ENCODE measurements around the gene KLHL35. TPM values are rescaled to one million over a fixed set of nuclear protein-coding genes. Genes with fewer than 3 reads are reported as not detected.

The KLHL35 gene
- total RNA-seq, 1 experiment from 2014 or later: 0.58 TPM

DNA sequence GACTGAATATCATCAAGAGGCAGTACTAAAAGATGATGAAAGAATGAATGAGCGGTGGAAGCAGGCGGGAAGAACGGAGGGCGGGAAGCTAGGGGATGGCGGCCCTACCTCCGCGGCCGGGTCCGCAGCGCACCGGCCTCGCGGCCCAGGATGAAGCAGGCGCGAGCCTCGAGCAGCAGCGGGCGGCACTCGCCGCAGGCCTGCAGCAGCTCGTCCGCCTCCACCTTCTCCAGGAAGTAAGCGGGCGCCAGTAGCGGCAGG lies 3.4 kb downstream of the KLHL35 start:
- H3K36me3 ChIP-seq: no peaks in the 10 kb centered on the region
- no peak for DNase-seq (ENCODE audit: low read depth in 1 of 2, low spot score in 2 of 2)
- peaks cover 4% of the 10 kb centered on the region for H3K27me3 ChIP-seq (replicated peaks)
- H3K9me3 ChIP-seq (replicated peaks): peaks cover 5% of the 10 kb centered on the region
- H3K27ac ChIP-seq: no peak overlapping the region
- peak overlapping the region; percentile 35; the same call in 1 of the 2 replicates for H3K4me3 ChIP-seq
- peaks cover 13% of the 10 kb centered on the region for H3K4me1 ChIP-seq (replicated peaks)

DNA sequence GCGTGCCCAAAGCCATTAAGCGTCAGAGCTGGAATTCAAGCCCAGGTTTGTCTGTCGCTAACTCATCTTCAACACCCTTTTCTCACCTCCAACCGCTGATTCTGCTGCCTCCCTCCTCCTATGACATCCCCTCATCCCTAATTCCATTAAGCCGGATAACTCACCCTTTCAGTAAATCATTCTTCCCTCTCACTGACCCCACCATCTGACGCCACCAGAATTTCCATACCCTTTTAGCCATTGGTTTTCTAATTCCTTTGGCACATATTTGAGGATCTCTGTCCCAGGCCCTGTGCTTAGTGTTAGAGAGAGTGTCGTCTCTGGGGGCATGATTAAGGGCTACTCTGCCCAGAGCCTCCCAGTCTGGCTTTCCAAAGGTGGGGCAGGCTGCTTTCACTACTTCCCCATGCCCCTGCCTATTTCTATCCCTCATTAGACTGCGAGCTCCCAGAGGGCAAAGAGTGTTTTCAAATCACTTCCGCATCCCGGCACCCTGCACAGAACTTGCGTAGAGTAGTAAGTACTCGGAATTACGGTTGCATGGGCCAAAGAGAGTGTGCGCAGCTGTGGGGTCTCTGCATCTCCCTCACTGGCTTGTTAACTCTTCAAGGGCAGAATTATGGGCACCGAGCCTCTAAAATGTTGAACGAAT lies 3.9 kb downstream of the KLHL35 start:
- Histone ChIP-seq H3K4me1 (replicated peaks) (peaks cover 13% of the 10 kb centered on the region), H3K27me3 (replicated peaks) (peaks cover 4% of the 10 kb centered on the region), H3K4me3 (no peak overlapping the region), H3K27ac (no peak overlapping the region), H3K9me3 (replicated peaks) (peaks cover 5% of the 10 kb centered on the region), H3K36me3 (no peaks in the 10 kb centered on the region)
- no peak for DNase-seq (ENCODE audit: low read depth in 1 of 2, low spot score in 2 of 2)

GRCh38 chr11:75428281-75428724 lies 4.7 kb downstream of the KLHL35 start:
- peaks cover 4% of the 10 kb centered on the region for H3K27me3 ChIP-seq (replicated peaks)
- no peak overlapping the region for H3K27ac ChIP-seq
- peaks cover 13% of the 10 kb centered on the region for H3K4me1 ChIP-seq (replicated peaks)
- no peak for DNase-seq (ENCODE audit: low read depth in 1 of 2, low spot score in 2 of 2)
- no peak overlapping the region for H3K4me3 ChIP-seq
- H3K36me3 ChIP-seq: no peaks in the 10 kb centered on the region
- peaks cover 5% of the 10 kb centered on the region for H3K9me3 ChIP-seq (replicated peaks)

- H3K4me3 ChIP-seq: no peak overlapping the region
- no peak overlapping the region for H3K27ac ChIP-seq
- H3K9me3 ChIP-seq (replicated peaks): peaks cover 5% of the 10 kb centered on the region
- no peak for DNase-seq (ENCODE audit: low read depth in 1 of 2, low spot score in 2 of 2)
- peaks cover 13% of the 10 kb centered on the region for H3K4me1 ChIP-seq (replicated peaks)
- no peaks in the 10 kb centered on the region for H3K36me3 ChIP-seq
- H3K27me3 ChIP-seq (replicated peaks): peaks cover 4% of the 10 kb centered on the region
Measured at GRCh38 chr11:75427181-75427580, 5.8 kb downstream of the KLHL35 start.

DNA sequence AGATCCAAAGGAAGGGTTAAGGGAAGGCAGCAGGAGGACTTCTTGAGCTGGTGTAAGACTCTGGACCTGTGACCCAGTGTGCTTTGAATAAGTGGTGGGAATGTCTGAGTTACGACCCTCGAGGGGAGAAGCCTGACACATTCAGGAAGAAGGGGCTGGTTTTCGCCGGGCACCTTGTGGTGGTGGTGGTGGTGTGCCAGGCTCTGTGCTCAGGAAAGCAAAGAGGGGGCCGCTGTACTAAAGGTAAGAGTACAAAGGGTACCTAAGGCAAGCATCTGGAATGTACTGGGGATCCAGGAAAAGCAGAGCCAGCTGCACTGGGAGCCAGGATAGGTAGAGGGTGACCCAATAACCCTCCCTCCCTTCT lies 6.3 kb downstream of the KLHL35 start:
- Histone ChIP-seq H3K4me1 (replicated peaks) (peaks cover 13% of the 10 kb centered on the region), H3K9me3 (replicated peaks) (peaks cover 5% of the 10 kb centered on the region), H3K36me3 (no peaks in the 10 kb centered on the region), H3K27ac (no peak overlapping the region), H3K27me3 (replicated peaks) (peaks cover 4% of the 10 kb centered on the region), H3K4me3 (no peak overlapping the region)
- no peak for DNase-seq (ENCODE audit: low read depth in 1 of 2, low spot score in 2 of 2)

DNA sequence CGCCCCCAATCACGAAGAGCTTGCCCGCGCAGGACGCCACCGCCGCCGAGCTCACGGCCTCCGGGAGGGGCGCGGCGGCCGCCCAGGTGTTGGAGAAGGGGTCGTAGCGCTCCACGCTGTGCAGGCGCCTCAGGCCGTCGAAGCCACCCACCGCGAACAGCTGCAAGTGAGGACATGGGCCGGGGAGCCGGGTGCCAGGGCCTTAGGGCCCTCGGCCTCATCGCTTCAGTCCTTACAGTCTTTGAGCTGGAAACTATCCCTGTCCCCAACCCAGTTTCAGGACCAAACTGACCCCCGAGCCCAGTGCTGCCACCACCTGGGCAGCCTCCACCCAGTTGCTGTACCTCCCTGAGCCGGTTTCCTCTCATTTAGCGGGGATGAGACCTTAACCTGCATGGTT lies 7.6 kb downstream of the KLHL35 start:
- no peak overlapping the region for H3K4me3 ChIP-seq

DNA sequence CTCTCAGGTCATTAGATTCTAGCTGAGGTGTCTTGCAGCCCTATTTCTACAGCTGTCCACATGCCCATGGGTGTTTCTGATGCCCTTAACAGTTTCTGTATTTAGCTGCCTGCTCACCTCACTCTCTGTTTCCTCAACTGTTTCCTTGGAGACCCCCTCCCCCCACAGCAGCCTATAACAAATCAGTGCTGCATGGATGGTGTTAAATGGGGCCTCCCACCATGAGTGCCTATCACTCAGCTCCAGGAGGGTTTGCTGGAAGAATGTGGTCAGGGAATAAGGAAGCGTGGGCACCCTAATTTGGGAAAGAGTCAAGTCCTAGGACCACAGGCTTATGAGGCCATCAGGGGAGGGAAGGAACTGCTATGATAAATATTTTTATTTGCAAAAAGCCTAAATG lies 8.6 kb downstream of the KLHL35 start:
- Histone ChIP-seq H3K27me3 (replicated peaks) (no peaks in the 10 kb centered on the region), H3K27ac (no peak overlapping the region), H3K4me1 (replicated peaks) (peaks cover under 1% of the 10 kb centered on the region; the same call in 1 of the 2 replicates), H3K36me3 (no peaks in the 10 kb centered on the region), H3K9me3 (replicated peaks) (peaks cover under 1% of the 10 kb centered on the region; the same call in 1 of the 2 replicates), H3K4me3 (no peak overlapping the region)
- no peak for DNase-seq (ENCODE audit: low read depth in 1 of 2, low spot score in 2 of 2)

More for the DNA sequence above, 7.6 kb downstream of the KLHL35 start:
- no peak for DNase-seq (ENCODE audit: low read depth in 1 of 2, low spot score in 2 of 2)
- Histone ChIP-seq H3K9me3 (replicated peaks) (peaks cover 5% of the 10 kb centered on the region), H3K36me3 (no peaks in the 10 kb centered on the region), H3K4me1 (replicated peaks) (peaks cover 10% of the 10 kb centered on the region), H3K27me3 (replicated peaks) (peaks cover 2% of the 10 kb centered on the region), H3K27ac (no peak overlapping the region)

- DNase-seq (ENCODE audit: low read depth in 1 of 2, low spot score in 2 of 2): no peak
- no peak overlapping the region for H3K4me3 ChIP-seq
- no peaks in the 10 kb centered on the region for H3K9me3 ChIP-seq (replicated peaks)
- H3K27me3 ChIP-seq (replicated peaks): no peaks in the 10 kb centered on the region
- H3K36me3 ChIP-seq: no peaks in the 10 kb centered on the region
- no peak overlapping the region for H3K27ac ChIP-seq
- peaks cover 5% of the 10 kb centered on the region for H3K4me1 ChIP-seq (replicated peaks)
Measured at GRCh38 chr11:75423721-75424120, 9.3 kb downstream of the KLHL35 start.

GRCh38 chr11:75422248-75423231 lies 10.5 kb downstream of the KLHL35 start:
- DNase-seq (ENCODE audit: low read depth in 1 of 2, low spot score in 2 of 2): no peak
- no peaks in the 10 kb centered on the region for H3K9me3 ChIP-seq (replicated peaks)
- H3K36me3 ChIP-seq: no peaks in the 10 kb centered on the region
- H3K27me3 ChIP-seq (replicated peaks): no peaks in the 10 kb centered on the region
- H3K27ac ChIP-seq: no peak overlapping the region
- peaks cover 11% of the 10 kb centered on the region for H3K4me1 ChIP-seq (replicated peaks)
- no peak overlapping the region for H3K4me3 ChIP-seq

DNA sequence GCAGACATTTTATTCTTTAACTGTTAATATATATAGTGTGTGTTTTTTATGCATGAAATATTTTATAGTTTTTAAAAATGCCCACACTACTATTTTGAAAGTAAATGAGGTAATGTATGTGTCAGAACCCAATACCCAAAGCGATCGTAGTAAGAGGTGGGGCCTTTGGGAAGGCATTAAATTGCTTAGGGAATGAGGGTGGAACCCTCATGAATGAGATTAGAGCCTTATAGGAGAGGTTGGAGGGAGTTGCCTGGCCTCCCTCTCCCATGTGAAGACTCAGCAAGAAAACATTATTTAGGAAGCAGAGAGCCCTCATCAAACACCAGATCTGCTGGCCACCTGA lies 11.1 kb downstream of the KLHL35 start:
- Histone ChIP-seq H3K36me3 (no peaks in the 10 kb centered on the region), H3K4me1 (replicated peaks) (peaks cover 11% of the 10 kb centered on the region), H3K9me3 (replicated peaks) (no peaks in the 10 kb centered on the region), H3K27me3 (replicated peaks) (no peaks in the 10 kb centered on the region), H3K27ac (no peak overlapping the region), H3K4me3 (no peak overlapping the region)
- no peak for DNase-seq (ENCODE audit: low read depth in 1 of 2, low spot score in 2 of 2)

- Histone ChIP-seq H3K9me3 (replicated peaks) (no peaks in the 10 kb centered on the region), H3K27ac (no peak overlapping the region), H3K27me3 (replicated peaks) (no peaks in the 10 kb centered on the region), H3K36me3 (no peaks in the 10 kb centered on the region), H3K4me3 (no peak overlapping the region), H3K4me1 (replicated peaks) (peaks cover 11% of the 10 kb centered on the region)
- no peak for DNase-seq (ENCODE audit: low read depth in 1 of 2, low spot score in 2 of 2)
Measured at GRCh38 chr11:75421035-75421602, 11.9 kb downstream of the KLHL35 start.

GRCh38 chr11:75420224-75421034 lies 12.6 kb downstream of the KLHL35 start:
- H3K27ac ChIP-seq: no peak overlapping the region

DNA sequence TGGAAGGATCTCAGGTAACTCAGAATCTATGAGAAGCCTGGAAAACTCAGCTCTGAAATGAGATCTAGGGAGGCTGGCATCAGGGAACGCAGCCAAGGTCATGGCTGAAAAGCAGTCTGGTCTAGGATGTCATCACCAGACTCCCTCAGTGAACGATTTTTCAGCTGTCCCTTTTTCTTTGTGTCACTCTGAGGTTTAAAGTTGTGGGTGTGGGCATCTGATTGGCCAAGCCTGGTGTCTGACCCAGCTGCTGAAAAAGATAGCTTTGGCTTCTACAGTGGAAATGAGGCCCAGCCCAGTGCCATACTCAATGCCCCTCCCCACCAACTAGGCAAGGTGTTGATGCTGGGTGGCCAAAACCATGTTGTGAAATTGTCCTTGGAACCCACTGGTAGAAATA lies 19.1 kb downstream of the KLHL35 start:
- no peak for DNase-seq (ENCODE audit: low read depth in 1 of 2, low spot score in 2 of 2)
- no peaks in the 10 kb centered on the region for H3K9me3 ChIP-seq (replicated peaks)

More at GRCh38 chr11:75420224-75421034, 12.6 kb downstream of the KLHL35 start:
- Histone ChIP-seq H3K27me3 (replicated peaks) (no peaks in the 10 kb centered on the region), H3K9me3 (replicated peaks) (no peaks in the 10 kb centered on the region), H3K4me1 (replicated peaks) (peaks cover 11% of the 10 kb centered on the region), H3K36me3 (no peaks in the 10 kb centered on the region), H3K4me3 (no peak overlapping the region)
- no peak for DNase-seq (ENCODE audit: low read depth in 1 of 2, low spot score in 2 of 2)

More for the DNA sequence above, 19.1 kb downstream of the KLHL35 start:
- no peaks in the 10 kb centered on the region for H3K36me3 ChIP-seq
- no peaks in the 10 kb centered on the region for H3K27me3 ChIP-seq (replicated peaks)
- H3K27ac ChIP-seq: no peak overlapping the region
- H3K4me3 ChIP-seq: no peak overlapping the region
- peaks cover 7% of the 10 kb centered on the region for H3K4me1 ChIP-seq (replicated peaks)
